Coronary artery (tissue), 2 donors: ENCODE measurements around the gene ADD3.

Source experiments
- DNase-seq: peaks from one replicate; pipeline ENCODE4 v3.0.0-alpha.2; 2017; ENCODE audit warnings: low spot score
- H3K27ac ChIP-seq, 2 donors: fragments of 200-600 bp; sonication (generic); one replicate each; pipeline ENCODE4 v1.5.1; 2016 to 2019
- H3K4me3 ChIP-seq: fragments of 200-600 bp; sonication (generic); 2 replicates; pipeline ENCODE4 v1.5.1; 2016; ENCODE audit warnings: mild to moderate bottlenecking, moderate library complexity
- TF ChIP-seq, protein P1 (sequence below): fragments of 200-600 bp; sonication (generic); IDR thresholded peaks from one replicate; pipeline ENCODE4 v1.5.1; 2019; ENCODE audit warnings: antibody characterized with exemption

ADD3 gene

DNA sequence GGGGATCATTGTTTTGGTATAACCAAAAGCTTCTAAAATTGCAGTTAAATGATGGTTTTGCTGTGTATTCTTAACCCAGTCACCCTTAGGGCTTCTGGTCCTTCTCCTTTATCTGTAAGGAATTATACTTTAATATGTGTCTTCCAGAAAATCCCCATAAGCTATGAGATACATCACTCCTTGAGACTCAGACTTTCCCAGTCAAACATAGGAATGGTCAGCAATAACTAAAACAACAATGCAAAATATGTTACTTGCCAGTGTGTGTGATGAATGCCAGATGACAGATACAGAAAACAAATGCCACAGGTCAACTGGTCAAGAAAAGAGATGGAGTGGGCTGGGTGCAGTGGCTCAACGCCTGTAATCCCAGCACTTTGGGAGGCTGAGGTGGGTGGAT is 10.1 kb downstream of the ADD3 start:
- Histone ChIP-seq H3K27ac (no peak overlapping the region), H3K4me3 (no peak overlapping the region)
- no peak for DNase-seq
- TF ChIP-seq, protein P1, sequence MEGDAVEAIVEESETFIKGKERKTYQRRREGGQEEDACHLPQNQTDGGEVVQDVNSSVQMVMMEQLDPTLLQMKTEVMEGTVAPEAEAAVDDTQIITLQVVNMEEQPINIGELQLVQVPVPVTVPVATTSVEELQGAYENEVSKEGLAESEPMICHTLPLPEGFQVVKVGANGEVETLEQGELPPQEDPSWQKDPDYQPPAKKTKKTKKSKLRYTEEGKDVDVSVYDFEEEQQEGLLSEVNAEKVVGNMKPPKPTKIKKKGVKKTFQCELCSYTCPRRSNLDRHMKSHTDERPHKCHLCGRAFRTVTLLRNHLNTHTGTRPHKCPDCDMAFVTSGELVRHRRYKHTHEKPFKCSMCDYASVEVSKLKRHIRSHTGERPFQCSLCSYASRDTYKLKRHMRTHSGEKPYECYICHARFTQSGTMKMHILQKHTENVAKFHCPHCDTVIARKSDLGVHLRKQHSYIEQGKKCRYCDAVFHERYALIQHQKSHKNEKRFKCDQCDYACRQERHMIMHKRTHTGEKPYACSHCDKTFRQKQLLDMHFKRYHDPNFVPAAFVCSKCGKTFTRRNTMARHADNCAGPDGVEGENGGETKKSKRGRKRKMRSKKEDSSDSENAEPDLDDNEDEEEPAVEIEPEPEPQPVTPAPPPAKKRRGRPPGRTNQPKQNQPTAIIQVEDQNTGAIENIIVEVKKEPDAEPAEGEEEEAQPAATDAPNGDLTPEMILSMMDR, result no peak

DNA sequence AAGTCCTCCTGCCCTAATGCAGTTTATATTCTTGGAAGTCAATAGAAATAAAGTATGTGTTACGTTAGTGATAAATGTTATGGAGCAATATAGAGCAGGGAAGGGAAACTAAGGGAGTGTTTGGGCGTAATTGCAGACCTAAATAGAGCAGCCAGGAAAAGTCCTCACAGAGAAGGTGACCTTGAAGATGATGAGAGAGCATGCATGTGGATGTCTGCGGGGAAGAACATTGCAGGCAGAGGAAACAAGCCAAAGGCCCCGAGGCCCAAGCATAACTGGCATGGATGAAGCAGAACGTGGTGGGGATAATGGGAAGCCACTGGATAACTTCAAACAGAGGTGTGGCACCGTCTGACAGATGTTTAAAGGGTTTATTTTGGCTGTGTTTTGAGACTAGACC is 12.5 kb downstream of the ADD3 start:
- Histone ChIP-seq H3K27ac (no peak overlapping the region), H3K4me3 (no peak overlapping the region)
- TF ChIP-seq, protein P1, result no peak
- no peak for DNase-seq

DNA sequence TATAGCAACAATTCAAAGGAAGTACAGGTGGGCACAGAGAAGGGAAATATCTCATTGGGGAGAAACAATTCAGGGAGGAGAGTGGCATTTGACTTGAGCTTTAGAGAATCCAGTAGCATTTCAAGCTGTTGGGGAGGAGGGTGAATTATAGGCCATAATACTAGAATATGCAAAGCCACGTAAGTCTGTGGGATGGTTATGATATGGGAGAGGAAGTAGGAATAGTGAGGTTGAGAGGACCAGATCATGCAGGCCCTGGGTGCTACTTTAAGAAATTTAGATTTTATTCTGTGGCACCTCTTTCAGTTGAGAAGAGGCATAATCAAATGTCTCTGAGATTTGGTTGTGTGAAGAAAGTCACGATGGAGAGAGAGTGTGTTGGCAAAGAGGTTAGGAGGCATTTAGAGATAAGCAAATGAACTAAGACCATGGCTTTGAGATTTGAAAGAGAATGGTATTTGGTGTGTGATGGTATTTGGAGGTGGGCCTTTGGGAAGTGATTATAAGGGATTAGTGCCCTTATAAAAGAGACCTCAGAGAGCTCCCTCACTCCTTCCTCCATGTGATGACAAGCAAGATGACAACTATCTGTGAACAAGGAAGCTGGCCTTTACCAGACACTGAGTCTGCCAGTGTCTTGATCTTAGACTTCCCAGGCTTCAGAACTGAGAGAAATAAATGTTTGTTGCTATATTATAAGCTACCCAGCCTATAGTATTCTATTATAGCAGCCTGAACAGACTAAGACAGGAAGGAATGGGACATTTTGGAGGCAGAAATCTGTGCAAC is 15.1 kb downstream of the ADD3 start:
- TF ChIP-seq, protein P1, result no peak
- no peak for DNase-seq
- Histone ChIP-seq H3K27ac (no peak overlapping the region), H3K4me3 (no peak overlapping the region)

DNA sequence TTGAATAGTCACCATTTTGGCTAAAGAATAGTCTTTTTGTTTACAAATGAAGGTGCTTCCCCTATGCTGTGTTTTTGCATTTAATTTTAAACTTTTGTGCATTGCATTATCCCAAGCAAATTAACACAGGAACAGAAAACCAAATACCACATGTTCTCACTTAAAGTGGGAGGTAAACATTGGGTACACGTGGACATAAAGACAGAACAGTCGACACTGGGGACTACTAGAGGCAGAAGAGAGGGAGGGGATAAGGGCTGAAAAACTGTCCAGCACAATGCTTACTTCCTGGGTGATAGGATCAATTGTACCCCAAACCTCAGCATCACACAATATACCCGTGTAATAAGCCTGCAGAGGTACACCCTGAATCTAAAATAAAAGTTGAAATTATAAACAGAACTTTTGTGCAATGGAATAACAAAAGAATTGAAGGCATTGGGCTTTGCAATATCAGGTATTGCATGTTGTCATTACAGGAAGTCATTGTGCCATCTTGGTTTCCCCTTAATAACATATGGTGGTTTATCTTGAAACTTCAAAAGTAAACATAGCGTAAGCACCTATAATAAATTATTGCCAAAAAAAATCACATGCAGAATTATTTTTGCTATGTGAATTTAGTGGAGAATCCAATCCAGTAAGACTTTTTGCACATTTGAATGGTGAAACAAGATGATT is 16.1 kb downstream of the ADD3 start:
- TF ChIP-seq, protein P1, result no peak
- no peak for DNase-seq
- H3K27ac ChIP-seq, result no peak overlapping the region

DNA sequence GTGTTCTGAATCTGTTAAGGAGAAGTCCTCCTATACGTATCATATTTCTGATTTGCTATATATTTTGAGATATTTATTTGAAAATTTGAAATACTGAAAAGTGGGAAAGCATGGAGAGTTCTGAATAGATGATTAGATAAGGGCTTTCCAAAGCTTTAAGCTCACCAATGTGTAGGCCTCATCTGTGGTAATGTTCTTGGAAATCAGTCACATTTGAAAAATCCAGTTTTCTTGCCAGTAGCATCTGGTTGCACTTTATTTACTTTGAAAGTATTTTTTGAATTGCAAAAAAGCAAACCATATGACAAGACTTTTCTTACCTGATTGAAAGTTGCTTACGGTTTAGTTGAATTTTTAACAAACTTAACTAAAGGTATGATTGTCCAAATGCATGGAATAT is 21.7 kb downstream of the ADD3 start:
- DNase-seq, result no peak
- no peak overlapping the region for H3K27ac ChIP-seq

More for the DNA sequence above, 16.1 kb downstream of the ADD3 start:
- no peak overlapping the region for H3K4me3 ChIP-seq

DNA sequence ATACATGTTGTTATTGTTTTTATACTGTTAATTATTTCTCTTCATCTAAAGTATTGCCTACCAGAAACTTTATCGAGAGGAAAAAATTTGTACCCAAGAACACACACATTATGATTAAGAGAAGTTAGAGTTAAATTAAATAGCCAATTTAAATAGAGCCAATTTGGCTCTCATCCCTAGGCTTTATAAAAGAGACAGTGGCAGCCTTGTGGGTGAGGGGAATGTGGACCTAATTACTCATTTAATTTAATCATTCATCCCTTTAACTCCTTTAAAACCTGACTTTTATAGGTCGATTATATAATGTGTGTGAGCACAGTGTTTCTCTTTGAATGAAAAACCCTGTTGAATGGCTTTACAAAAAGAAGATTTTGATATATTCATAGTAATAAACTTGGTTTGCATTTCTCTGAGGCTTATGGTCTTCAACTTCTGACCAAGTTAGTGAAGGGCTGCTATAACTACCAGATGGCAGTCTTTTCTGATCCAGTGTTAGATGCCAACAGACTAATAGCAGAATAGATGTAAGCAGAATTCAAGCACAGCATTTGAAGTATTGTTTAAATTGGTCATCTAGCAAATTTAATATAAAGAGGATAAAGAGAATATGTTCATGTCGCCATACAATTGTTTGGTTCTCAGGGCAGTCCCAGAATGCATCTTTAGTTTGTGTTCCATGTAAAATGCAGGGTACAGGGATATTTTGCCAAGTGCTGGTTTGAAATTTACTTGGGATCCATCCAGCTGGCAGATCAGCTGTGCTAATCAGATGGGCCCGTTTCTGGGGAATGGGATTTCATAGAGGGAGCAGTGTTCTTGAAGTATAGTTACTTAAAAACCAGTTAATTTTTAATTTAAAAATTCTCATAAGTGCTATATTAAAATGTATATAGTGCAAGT is 25.3 kb downstream of the ADD3 start:
- TF ChIP-seq, protein P1, result no peak
- DNase-seq, result no peak
- H3K4me3 ChIP-seq, result peak overlapping the region; percentile 41
- peak overlapping the region in 1 of 2 donors; percentile 41 for H3K27ac ChIP-seq

More for the DNA sequence above, 21.7 kb downstream of the ADD3 start:
- TF ChIP-seq, protein P1, result no peak
- H3K4me3 ChIP-seq, result no peak overlapping the region
